Occipital lobe (tissue), 1 donor: Measurements from ENCODE around the gene TWF1. TPM values are rescaled to one million over a fixed set of nuclear protein-coding genes. Genes with fewer than 3 reads are reported as not detected.

Experiments
- total RNA-seq: library from RNA; depleted of rRNA; stranded (reverse); fragments of >200 nt; gene quantifications from one replicate; pipeline ENCODE4 v1.2.3, GENCODE V29; 2014

TWF1 gene
- total RNA-seq, 1 donor from 2014 or later, result 174 TPM

Other genes starting within 250 kb of the TWF1 start
- 41.0 TPM for gene PUS7L, start 47.5 kb downstream of the TWF1 start, total RNA-seq
- 6.9 TPM for gene IRAK4, start 47.4 kb downstream of the TWF1 start, total RNA-seq
- gene TMEM117, start 29.8 kb upstream of the TWF1 start, total RNA-seq, result 15.0 TPM